NCI-H774 (cell line): Measurements from ENCODE around the gene NPIPB8.
"Not testable (repeated sequence)": the region's sequence is repeated elsewhere in the genome, so short reads cannot be mapped to it uniquely, and the experiment has no call there.

Source experiments
- DNase-seq: peaks from one replicate; lab custom pipeline; 2025; lab: John Stamatoyannopoulos, UW

NPIPB8 gene

DNA sequence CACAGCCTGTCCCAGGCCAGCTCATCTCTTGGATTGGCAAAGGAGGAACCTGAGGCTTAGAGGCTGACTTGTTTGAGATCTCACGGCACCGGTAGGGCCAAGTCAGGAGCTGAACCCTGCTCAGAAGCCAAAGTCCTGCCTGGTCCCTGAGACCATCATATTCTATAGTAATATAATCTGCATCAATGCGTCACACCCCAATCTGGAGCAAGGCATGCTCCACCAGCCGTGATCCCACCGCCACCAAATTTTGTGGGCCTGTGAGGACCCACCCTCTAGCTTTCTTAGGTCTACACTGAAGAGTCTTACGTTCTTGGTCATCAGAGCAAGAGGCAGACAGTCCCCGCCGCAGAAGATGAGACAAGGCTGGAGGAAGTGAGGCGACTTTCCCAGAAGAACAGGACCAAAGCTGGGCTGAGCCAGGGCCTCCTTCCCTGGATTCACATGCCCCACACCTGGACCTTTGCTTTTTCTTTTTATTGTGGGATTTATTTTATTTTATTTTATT is 30.7 kb upstream of the NPIPB8 start:
- DNase-seq = no peak

DNA sequence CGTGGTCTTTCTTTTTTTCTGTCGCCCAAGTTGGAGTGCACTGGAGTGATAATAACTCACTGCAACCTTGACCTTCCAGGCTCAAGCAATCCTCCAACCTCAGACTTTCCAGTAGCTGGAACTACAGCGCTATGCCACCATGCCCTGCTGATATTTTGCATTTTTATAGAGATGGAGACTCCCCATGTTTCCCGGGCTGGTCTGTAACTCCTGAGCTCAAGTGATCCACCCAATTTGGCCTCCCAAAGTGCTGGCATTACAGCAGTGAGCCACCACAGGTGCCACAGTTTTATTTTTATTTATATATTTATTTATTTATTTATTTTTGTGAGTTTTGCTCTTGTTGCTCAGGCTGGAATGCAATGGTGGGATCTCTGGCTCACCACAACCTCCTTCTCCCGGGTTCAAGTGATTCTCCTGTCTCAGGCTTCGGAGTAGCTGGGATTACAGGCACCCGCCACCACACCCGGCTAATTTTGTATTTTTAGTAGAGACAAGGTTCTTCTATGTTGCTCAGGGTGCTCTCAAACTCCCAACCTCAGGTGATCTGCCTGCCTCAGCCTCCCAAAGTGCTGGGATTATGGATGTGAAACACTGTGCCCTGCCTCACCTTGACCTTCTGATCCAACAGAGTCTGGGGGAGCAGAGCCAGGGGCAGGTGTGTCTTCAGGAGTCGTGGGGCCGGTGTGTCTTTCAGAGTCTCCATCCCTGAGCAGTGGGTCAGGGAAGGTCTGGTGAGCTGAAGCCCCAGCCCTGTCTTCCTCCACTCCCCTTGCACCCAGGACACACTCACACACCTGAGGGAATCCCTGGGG is 30.0 kb upstream of the NPIPB8 start:
- not testable (repeated sequence) for DNase-seq

DNA sequence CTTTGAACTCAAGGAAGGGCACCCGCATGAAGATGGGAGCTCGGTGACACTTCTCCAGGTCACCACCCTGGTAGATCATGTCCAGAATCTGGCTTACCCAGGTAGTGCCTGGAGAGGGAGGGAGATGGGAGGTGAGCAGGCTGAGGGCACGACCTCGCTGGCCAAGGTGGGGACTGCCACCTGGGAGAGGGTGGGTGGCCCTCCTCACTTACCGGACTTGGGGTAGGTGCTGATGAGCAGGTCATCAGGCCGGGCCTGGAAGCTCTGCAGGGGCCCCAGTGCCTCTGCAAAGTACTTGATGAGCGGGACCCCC is 29.4 kb upstream of the NPIPB8 start:
- not testable (repeated sequence) for DNase-seq

DNA sequence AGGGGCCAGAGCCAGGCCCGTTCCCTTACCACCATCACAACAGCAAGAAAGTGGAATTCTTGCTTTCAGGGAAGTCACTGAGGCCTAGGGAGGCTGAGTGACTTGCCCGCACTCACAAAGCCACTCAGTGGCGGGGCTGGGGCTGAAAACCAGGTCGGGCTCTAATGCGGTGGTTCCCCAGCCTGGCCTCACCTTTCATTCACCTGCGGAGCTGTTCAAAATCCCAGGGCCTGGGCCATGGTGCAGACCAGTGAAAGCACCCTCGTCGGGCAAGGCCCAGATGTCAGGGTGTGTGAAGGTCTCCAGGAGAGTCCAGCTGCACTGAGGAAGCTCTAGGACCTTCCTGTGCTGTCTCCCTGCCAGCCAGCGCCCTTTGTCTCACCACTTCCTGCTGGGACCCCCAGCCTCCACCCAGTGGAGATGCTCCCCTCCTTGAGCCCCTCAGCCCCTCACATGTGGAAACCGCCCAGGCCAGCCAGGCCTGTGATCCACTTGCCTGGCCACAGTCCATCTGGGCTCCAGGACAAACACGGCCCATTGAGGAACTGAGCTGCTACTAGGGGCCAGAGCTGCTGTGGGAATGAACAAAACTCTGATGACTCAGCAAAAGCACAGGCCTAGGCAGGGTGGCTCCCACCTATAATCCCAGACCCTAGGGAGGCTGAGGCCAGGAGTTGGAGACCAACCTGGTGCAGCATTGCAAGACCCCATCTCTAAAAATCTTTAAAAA is 28.8 kb upstream of the NPIPB8 start:
- not testable (repeated sequence) for DNase-seq

DNA sequence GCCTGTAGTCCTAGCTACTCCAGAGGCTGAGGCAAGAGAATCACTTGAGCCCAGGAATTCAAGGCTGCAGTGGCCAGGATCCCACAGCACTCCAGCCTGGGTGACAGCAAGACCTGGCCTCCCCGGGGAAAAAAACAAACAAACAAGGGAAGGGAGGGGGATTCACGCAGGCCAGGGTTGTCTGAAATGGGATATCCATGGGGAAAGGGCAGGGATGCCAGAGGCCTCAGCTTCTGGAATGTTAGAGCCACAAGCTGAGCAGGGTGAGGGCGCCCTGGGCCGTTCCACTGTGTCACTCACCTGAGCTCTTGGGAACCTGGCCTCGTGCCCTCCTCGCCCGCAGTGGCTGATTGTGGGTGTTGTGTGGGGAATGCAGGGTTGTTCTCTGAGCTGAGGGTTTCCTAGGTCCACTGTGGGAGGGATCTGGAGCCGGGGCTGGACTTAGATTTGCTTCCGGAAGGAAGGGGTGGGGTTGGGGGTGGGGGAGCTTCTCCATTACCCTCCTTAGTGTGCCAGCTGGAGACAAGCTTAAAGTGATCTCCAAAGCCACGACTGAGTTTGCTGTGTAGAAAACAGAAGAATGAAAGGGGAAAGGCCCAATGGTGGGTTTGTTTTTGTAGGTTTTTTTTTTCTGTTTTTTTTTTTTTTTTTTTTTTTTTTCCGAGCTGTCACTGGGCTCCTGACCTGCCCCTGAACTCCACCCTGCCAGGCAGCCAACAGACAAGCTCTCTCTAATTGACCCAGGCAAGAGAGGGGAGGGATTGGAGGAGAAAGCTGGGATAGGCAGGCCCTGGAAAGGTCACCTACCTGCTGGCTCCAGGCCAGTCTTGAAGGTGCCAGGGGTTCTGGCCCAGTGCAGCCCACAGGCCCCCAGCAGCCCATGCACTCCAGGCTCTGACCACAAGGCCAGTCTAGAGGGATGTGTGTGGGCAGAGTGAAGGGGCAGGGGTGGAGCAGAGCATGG is 28.0 kb upstream of the NPIPB8 start, which contains the start of gene SULT1A1:
SULT1A1 (minus strand) TSS at position 414 of the 964 bp plus-strand sequence. CDS start 1,189 bp downstream, outside the sequence.
- DNase-seq = no peak

DNA sequence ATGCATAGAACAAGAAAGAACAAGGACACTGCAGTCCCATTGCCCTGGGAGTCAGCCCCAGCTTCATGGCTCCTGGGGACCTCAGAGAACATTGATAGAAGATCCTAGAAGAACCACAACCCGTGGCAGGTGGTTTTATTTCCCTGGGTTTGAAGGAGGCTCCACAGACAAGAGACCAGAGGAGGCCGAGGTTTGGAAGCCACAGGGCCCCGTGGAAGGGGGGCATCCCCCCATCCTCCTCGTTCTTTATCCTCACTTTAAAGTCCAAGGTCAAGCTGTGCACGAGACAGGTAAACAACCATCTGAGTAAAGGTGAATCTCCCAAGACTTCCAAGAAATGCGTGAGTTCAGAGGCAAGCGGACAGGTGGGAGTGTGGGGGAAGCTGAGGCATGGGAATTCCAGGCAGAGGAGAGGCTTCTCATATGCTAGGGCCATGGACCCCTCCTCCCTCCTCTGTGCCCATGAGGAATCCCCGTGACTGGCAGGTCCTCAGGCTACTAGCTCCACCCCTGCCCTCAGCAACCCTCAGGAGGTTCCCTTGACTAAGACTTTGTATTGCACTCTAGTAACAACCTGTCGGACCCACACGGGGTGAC is 27.2 kb upstream of the NPIPB8 start:
- no peak for DNase-seq

DNA sequence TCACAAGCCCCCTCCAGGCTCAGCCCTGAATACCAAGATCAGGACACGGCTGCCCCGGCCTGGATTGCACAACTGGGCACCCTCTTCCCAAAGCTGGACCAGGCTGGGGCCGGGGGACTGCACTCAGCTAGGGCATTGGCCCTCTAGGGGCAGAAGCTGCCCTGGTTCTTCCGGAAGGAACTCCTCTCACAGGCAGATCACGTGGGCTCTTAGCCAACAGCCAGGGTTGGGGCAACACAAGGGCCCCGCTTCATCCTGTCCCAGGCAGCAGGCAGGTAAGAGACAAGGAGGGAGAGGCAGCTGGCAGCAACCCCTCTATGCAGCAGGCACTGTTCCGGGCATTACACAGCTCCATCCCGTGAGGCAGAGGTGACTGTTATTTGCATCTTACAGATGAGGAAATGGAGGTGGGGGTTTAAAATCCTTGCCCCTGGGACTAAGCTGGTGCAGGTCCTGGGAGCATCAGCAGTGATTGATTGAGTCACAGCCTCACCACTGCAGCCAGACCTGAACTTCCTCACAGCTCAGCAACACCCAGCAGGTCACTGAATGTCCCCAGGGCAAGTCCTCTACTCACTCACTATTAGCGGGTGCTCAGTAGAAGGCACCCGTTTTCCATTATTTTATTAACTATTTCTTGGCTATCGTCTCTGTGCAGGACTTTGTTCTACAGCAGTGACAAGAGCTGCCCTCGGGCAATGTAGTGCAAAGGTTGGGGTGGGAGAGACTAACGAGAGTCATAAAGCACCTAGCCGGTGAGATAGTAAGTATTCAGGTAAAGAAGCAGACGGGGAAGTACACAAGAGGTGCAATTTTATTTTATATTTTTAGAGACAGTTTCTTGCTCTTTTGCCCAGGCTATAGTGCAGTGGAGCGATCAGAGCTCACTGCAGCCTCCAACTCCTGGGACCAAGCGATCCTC is 25.2 kb upstream of the NPIPB8 start:
- DNase-seq = not testable (repeated sequence)

DNA sequence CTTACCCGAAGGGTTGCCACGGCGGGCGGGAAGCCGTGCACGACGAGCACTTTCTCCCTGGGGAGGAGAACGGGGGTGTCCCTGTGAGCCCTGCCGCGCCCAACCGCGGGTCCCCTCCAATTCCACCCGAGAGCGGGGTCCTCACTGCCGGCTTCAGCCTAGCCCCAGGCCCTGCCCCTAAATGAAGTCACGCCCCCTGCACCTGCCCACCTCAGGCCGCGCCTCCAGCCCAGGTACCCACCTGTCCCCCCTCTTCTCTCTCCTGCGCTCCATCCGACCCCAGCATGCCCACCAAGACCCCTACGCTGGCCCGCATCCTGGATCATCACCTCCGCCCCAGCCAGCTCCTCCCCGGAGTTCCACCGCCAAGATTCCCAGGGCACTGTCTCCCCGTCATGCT is 24.0 kb upstream of the NPIPB8 start:
- not testable (repeated sequence) for DNase-seq

DNA sequence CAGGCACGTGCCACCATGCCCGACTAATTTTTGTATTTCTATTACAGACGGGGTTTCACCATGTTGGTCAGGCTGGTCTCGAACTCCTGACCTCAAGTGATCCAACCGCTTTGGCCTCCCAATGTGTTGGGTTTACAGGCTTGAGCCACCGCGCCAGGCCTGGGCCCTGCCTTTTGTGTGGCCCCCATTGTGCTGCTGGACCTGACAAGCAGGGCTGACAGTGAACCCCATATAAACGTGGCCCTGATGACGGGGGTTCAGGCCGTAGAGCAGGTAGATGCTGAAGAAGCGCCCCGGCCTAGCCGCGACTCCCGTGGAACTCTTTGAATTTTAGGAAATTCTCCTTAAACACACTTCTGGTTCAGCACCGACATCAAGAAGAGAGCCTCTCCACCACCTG is 23.3 kb upstream of the NPIPB8 start:
- not testable (repeated sequence) for DNase-seq

DNA sequence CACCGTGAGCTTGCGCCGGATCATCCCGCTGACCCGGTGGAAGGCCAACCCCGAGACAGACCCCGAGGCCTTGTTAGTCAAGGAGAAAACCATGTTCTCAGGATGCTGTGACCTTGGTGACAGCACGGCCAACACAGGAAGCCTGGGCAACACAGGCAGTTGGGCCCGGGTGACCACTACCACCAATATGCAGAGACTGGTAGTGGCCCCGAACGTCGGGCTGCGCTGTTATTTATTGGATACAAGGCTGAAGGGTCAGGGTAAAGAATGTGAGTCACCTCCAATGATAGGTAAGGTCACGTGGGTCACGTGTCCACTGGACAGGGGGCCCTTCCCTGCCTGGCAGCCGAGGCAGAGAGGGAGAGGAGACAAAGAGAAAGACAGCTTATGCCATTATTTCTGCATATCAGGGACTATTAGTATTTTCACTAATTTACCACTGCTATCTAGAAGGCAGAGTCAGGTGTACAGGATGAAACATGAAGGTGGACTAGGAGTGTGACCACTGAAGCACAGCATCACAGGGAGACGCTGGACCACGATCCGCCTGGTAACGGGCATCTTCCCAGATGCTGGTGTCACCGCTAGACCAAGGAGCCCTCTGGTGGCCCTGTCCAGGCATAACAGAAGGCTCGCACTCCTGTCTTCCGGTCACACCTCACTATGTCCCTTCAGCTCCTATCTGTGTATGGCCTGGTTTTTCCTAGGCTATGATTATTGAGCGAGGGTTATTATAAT is 22.2 kb upstream of the NPIPB8 start:
- DNase-seq = not testable (repeated sequence)

DNA sequence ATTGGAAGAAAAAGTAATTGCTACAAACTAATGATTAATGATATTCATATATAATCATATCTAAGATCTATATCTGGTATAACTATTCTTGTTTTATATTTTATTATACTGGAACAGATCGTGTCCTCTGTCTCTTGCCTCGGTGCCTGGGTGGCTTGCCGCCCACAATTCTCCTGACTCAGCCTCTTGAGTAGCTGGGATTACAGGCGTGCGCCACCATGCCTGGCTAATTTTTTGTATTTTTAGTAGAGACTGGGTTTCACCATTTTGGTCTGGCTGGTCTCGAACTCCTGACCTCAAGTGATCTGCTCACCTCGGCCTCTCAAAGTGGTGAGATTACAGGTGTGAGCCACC is 21.7 kb upstream of the NPIPB8 start:
- not testable (repeated sequence) for DNase-seq

DNA sequence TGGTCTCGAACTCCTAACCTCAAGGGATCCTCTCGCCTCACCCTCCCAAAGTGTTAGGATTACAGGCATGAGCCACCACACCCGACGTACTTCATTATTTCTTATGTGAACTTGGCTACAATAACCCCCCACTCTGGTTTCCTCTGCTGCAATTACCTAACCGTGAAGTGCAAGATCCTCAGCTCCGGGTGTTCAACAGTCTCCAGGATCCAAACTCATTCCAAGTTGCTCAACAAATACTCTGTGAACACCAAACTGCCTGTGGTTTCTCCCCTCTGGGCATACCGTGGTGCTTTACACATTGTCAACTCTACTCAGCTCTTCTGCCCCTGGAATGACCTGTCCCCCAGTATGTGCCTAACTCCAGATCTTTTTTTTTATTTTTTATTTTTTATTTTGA is 21.2 kb upstream of the NPIPB8 start:
- DNase-seq = no peak

DNA sequence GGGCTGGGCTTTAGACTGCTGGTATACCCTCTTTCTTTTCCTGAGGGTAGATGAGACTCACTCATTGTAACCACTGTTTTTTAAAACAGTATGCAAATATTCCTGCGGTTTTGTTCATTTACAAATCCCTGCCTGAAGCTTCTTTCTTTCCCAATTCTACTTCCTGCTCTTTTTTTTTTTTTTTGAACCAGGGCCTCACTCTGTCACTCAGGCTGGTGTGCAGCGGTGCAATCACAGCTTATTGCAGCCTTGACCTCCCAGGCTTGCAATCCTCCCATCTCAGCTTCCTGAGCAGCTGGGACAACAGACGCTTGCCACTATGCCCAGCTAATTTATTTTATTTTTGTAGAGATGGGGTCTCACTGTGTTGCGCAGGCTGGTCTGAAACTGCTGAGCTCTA is 20.0 kb upstream of the NPIPB8 start:
- no peak for DNase-seq

DNA sequence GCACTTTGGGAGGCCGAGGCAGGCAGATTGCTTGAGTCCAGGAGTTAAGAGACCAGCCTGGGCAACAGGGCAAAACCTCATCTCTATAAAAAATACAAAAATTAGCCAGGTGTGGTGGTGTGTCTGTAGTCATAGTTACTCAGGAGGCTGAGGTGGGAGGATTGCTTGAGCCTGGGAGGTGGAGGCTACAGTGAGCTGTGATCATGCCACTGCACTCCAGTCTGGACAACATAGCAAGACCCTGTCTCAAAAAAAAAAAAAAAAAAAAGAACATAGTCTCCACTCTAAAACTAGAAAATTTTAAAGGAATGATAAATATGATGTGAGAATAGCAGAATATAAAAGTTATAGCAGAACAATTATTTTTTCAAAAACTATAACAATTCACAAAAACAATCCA is 17.5 kb upstream of the NPIPB8 start:
- not testable (repeated sequence) for DNase-seq

DNA sequence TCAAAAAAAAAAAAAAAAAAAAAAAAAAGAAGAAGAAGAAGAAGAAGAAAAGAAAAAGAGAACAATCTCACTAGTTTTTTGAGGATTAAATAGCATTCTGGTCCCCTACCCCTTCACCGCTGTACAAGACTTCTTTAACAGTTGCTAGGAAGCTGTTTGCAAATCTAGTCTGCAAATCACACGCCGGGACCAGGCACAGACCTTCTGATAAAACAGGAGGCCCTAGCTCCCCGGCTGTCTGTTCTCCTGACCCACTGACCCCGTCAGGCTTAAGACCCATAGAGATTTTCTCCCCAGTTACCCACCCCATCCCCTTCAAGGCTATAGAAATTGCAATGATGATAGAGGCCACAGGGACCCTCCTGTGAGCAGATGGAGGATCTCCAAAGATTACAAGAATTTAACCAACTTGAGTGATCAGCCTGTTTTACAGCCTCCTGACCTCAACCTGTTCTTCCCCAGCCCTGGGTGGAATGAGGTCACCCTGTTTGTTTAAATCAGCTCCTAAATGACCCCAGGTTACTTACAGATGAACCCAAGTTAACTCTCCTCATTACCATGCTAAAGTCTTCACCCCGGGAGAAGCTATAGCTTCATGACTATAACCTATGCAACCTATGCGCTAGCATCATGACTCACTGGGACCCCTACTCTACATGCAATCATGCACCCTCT is 16.2 kb upstream of the NPIPB8 start:
- no peak for DNase-seq

DNA sequence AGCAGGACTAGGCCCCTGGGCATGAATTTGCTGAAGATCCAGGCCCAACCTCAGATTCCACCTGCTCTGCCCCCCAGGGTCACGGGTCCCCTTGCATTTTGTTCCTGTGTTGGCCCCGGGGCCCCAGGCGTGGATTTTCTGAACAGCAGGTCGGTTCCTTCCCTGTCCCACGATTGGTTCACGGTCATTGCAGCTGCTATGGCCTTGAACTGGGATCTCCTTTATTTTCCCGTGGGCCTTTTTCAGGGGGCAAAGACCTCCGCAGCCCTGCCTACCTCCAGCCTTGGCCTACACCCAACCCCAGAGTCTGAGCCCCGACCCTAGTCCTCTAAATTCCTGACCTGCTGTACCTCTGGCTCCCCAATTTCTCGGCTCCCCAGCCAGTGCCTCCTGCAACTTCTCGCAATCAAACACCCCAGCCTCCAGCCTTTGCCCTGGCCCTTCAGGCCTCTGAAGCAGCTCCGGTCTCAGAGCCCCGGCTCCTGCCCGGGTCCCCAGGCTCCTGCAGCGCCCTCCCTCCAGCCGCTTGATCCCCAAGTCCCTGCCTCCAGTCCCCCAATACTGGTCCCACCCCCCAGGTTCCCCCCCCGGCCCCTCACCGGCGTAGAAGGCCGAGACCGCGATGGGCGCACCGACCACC is 15.2 kb upstream of the NPIPB8 start:
- not testable (repeated sequence) for DNase-seq

DNA sequence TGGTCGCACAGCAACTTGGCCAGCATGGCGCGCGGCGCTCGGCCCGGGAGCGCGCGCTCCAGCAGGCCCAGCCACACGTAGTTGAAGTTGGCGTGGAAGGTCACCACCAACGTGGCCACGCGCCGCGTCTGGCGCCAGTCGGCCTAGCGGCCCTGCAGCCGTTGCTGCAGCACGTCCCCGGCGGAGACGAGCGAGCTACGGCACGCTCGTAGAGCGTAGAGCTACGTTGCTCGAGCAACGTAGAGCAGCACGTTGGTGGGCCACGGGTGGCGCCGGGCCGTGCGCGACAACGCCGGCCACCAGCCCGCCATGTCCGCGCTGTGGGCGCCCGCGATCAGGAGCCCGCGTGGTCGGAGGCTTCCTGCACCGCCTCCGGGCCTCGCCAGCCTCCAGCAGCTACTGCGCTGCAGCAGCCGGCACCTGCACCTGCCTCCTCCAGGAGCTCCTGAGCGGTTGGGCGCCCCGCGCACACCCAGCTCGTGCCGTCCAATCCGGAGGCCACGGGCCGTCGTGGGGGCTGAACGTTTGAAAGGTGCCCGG is 14.6 kb upstream of the NPIPB8 start:
- peak; percentile 84 for DNase-seq

DNA sequence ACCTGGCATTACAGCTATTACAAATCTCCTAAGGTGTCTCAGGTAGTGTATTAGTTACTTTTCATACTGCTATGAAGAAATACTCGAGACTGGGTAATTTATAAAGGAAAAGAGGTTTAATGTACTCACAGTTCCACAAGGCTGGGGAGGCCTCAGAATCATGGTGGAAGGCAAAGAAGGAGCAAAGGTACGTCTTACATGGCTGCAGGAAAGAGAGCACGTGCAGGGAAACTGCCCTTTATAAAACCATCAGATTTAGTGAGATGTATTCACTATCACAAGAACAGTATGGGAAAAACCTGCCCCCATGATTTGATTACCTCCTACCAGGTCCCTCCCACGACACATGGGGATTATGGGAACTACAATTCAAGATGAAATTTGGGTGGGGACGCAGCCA is 7.0 kb upstream of the NPIPB8 start:
- not testable (repeated sequence) for DNase-seq
